H1 (cell line): ENCODE measurements around the gene ANK2. TPM values are rescaled to one million over a fixed set of nuclear protein-coding genes. Genes with fewer than 3 reads are reported as not detected.

ENCODE experiments used
- ASH2L ChIP-seq: fragments of 200-600, 300-600 bp; sonication (generic); IDR thresholded peaks from one replicate; pipeline ENCODE4 v1.7.1; 2017; ENCODE audit warnings: low read length
- CHD2 ChIP-seq: IDR thresholded peaks from 2 replicates; pipeline ENCODE4 v1.6.1; 2012; ENCODE audit warnings: low read length, improper control_type of control experiment
- CREB1 ChIP-seq: IDR thresholded peaks from 2 replicates; pipeline ENCODE4 v1.6.1; 2012; ENCODE audit warnings: inconsistent platforms
- JUND ChIP-seq: IDR thresholded peaks from 2 replicates; pipeline ENCODE4 v1.6.1; 2011; ENCODE audit warnings: mild to moderate bottlenecking, improper control_type of control experiment, low read length
- polyA plus RNA-seq, 7 experiments: library from polyadenylated mRNA; depleted of rRNA in 3 of 7; stranded (reverse) in 5 of 7; unstranded in 2 of 7; fragments of >200 nt in 5 of 7; fragments of 200-250 nt in 2 of 7; gene quantifications; 1 replicate in 5 of 7; 2 replicates in 1 of 7; 4 replicates in 1 of 7; pipeline versions ENCODE4 v1.2.1 to v1.2.3, GENCODE V29; 2011 to 2013; ENCODE audit warnings: missing spikeins in 2 of 7, mixed read lengths in 2 of 7
- total RNA-seq: library from RNA; stranded (reverse); fragmentation: NEBNext Ultra II Directional; extraction: Animal tissue kit (Norgen Biotek cat#: 25700); gene quantifications from 2 replicates; pipeline ENCODE4 v1.2.1, GENCODE V29; 2021

The ANK2 gene
- total and polyA plus RNA-seq, 2 of the 8 experiments (the other 6 are each of a cell fraction or from before 2014, with no cell fraction given): 14.2 to 35.1 TPM

DNA sequence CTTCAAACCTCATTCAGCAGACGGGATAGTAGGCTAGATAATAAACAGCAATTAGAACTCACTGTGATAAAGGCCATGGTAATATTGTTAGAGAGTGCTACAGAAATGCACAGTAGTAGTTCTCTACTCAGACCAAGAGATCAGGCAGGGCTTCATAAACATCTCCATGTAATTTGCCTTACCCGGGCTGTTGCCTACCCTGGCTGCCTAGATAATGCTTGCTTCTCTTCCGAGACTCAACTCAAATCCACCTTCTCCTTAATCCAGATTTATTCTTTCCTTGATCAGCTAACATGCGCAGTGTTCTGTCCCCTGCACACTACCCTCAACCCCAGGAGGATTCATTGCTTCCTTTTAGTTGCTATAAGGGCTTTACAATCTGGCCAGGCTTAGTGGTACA lies 21.8 kb downstream of the ANK2 start (continued):
- TF ChIP-seq CHD2: no peak
- TF ChIP-seq JUND: no peak
- no peak for TF ChIP-seq ASH2L
- no peak for TF ChIP-seq CREB1
